Peyer's patch (tissue), 4 donors: Measurements from ENCODE around the gene IGF2BP2.

ENCODE experiments used
- CTCF ChIP-seq, 6 experiments: fragments of 450-650 bp in 4 of 6; fragments of 200-600 bp in 2 of 6; sonication (generic) in 1 of 6; IDR thresholded peaks; one replicate each; pipeline ENCODE4 v1.5.1; 2017 to 2019; ENCODE audit warnings: antibody characterized with exemption in 6 of 6, mild to moderate bottlenecking in 3 of 6, moderate library complexity in 1 of 6
- POLR2A ChIP-seq, 2 donors: fragments of 450-650 bp; IDR thresholded peaks; one replicate each; pipeline ENCODE4 v1.5.1; 2017; ENCODE audit warnings: antibody characterized with exemption in 2 of 2, mild to moderate bottlenecking in 2 of 2, moderate library complexity in 2 of 2

DNA sequence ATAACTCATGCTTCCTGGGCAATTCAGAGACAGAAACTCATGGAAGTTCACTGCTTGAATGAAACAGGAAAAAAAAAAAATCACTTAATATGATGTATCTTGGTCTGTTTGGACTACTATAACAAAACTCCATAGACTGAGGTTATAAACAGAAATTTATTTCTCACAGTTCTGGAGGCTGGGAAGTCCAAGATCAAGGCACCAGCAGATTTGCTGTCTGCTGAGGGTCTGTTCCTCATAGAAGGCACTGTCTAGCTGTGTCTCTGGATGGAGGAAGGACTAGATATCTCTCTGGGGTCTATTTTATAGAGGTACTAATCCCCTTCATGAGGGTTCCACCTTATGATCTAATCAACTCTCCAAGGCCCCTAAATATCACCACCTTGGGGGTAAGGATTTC lies 119.3 kb downstream of the IGF2BP2 start:
- TF ChIP-seq CTCF (IDR thresholded peaks at IDR 0.05) (no peak), POLR2A (IDR thresholded peaks at IDR 0.05) (no peak)
